Activated CD8-positive, alpha-beta memory T cell treated with anti-CD3 and anti-CD28 coated beads for 36 hours (primary cell): ENCODE data around the gene NUDT14. TPM values are rescaled to one million over a fixed set of nuclear protein-coding genes. Genes with fewer than 3 reads are reported as not detected.

ENCODE experiments used
- CTCF ChIA-PET: fragments of 350-600 bp; sonication (Branson Sonifier 250); formaldehyde crosslinking; loops from one replicate; lab custom pipeline; 2021; ENCODE audit warnings: antibody characterized with exemption; lab: Charles Lee
- POLR2A ChIA-PET: fragments of 350-600 bp; sonication (Branson Sonifier 250); formaldehyde crosslinking; loops from one replicate; lab custom pipeline; 2021; ENCODE audit warnings: antibody characterized with exemption; lab: Charles Lee
- total RNA-seq, 2 experiments: library from RNA; stranded (reverse); gene quantifications; one replicate each; pipeline ENCODE4 v1.2.3, GENCODE V29; 2021

Gene NUDT14
- total RNA-seq, 2 experiments from 2014 or later: 8.4 to 8.5 TPM

DNA sequence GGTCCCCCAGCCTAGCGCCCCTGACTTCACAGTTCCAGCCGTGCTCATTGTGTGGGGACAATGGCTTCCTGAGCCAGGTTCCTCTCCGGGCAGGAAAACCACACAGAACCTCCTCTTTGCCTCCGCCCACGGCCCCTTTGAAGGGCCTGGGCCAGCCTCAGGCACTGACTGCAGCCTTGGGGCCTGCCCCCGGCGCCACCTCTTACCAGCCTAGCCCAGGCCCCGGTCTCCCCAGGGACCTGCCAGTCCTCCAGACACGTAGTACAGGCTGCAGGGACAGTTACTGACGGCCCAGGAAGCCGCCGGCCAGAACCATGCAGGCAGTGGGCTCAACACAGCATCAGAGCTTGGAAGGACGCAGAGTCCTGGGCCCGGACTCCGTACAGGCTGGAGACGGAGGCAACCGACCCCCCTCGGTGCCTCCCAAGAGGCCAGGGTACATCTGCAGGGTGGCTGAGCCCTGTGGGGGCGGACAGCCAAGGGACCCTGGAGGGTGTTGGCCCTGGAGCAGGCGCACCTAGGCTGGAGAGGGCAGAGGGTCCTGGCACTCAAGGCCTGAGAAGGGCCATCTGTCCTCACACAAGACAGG lies 20.9 kb upstream of the NUDT14 start:
- ChIA-PET CTCF (interaction anchor here (0.6 to 1.1 kb wide), 3 partner anchors 14 to 150 kb away, joined by 3 read pairs; partner anchors contain the start of gene JAG2), POLR2A (no interaction called here)

DNA sequence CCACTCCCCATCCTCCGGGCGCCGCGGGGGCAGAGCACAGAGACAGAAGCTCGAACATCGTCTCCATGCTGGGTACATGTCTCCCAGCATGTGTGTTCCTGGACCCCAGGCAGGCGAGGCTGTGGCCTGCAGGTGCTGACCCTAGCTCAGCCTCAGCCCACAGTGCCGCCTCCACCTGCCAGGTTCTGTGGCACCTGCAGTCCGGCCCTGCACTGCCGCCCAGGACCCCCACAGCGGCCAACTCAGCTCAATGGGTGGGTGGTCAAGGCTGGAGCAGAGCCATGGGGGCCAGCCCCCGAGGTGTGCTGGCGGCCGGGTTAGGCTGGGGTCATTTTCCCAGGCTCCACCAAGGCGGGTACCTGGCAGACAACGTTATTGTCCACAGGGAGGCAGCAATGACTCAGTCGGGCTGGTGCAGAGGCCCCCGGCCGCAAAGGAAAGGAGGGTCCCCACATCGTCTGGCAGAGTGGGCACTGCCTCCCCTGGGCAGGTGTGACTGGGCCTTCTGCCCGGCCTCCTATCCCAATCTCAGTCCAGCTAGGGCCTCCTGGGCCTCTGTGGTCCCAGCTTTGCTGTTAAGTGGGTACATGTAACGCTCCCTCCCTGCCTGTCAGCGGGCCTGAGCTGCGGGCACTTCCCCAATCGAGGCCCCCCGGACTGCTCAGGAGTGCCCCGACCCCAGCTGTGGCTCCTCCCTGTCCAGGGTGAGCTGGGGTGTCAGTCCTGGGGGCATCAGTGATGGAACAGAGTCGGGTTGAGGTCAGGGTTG lies 20.2 kb upstream of the NUDT14 start:
- CTCF ChIA-PET: interaction anchor here (0.6 to 1.9 kb wide), 3 partner anchors 32 to 151 kb away, joined by 3 to 7 read pairs (median 3); partner anchors contain the start of gene JAG2

DNA sequence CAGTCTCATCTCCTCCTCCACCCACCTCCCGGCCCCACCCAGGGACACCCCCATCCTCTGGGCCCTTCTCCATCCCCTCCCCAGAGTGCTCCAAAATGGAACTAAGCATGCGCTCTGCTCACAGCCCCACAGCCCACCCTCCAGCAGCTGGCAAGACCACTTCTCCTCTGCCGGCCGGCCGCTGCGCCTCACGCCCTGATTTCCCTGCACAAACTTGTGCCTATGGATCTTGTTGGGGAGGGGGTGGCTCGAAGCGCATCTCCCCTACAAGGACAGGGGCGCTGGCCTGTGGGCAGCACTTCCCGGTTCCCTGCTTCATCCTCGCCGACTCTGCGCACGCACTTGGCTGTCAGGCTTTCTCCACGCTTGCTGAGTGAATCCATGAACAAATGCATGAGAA lies 19.5 kb upstream of the NUDT14 start:
- ChIA-PET CTCF (interaction anchor here (1.1 to 1.9 kb wide), 2 partner anchors 81 to 110 kb away, joined by 3 to 7 read pairs; no protein-coding TSS in a partner anchor), POLR2A (interaction anchor here (0.6 kb wide), 1 partner anchor 53 kb away, joined by 7 read pairs; no protein-coding TSS in a partner anchor)

More for the DNA sequence above, 20.2 kb upstream of the NUDT14 start:
- POLR2A ChIA-PET: interaction anchor here (0.6 kb wide), 1 partner anchor 53 kb away, joined by 7 read pairs; no protein-coding TSS in a partner anchor

DNA sequence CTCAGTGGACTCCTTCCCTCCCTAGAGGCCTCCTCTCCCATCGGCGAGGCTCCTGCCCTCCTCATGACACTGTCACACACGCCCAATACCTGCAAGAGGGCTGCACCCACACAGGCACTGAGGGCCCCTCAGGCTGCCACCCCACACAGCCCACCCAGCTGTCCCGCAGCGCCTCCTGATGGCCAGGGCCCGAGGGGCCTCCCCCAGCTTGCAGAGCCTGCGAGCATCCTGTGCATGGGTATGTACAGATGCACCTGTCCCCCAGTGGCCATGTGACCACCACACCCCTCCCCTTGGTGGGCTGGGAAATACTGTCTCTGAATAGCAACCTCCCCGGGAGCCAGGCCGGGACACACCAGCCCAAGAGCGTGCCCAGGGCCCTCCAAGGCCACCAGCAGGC lies 19.0 kb upstream of the NUDT14 start:
- ChIA-PET POLR2A (no interaction called here), CTCF (interaction anchor here (1.1 to 1.9 kb wide), 2 partner anchors 82 to 110 kb away, joined by 3 to 7 read pairs; no protein-coding TSS in a partner anchor)

DNA sequence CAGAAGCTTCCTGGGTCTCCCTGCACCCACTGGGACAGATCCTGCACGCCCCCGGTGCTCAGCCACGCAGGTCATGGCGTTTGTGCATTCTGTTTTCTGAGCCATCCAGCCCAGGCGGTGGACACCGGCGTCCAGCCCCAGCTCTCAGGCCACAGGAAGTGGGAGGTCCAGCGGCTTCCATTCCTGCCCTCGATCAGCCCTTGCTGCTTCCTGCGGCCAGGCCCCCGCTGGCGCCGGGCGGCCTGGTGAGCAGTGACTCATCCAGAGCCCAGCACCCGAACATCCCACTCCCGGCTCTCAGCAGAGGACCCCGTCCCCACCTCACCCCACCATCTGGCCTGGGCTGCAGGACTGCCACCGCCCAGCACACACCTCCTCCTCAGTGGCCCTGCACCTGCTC lies 18.0 kb upstream of the NUDT14 start:
- POLR2A ChIA-PET: no interaction called here
- CTCF ChIA-PET: interaction anchor here (1.9 kb wide), 1 partner anchor 109 kb away, joined by 7 read pairs; no protein-coding TSS in a partner anchor

DNA sequence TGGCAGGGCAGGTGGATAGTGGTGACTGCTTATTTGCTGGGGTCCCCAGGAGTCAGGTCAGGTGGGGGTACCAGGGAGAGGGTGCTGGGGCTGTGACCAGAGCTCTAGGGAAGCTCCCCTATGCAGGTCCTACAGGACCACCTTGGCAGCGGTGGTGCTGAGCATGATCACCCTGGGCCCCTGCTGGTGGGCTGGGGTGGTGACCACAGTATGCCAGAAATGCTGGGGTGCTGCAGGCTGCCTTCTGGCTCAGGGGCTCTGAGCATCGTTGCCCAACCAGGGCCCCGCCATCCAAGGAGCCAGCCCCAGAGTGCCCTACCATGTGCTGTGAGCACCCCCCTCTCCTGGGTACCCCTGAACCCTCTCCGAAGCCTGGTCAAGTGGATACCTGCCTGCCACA lies 17.5 kb upstream of the NUDT14 start:
- ChIA-PET POLR2A (no interaction called here), CTCF (no interaction called here)

DNA sequence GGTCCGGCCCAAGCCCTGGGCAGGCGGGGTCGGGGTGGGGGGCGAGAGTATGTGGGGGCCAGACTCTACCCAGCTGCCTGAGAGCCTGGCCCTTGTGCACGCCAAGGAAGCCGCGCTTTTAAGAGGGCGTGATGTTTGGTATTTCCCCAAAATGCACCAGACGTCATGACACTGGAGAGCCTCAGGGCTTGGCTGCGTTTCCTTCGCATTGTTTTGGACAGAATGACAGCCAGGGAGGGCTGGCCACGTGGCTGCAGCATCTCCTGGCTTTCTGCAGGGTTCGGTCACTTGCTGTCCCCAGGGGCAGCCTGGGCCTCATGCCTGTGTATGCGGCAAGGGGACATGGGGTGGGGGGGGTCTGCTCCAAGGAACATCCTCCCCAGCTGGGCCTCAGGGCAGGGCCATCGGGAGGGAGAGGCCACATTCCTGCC lies 16.1 kb upstream of the NUDT14 start:
- CTCF ChIA-PET: no interaction called here

DNA sequence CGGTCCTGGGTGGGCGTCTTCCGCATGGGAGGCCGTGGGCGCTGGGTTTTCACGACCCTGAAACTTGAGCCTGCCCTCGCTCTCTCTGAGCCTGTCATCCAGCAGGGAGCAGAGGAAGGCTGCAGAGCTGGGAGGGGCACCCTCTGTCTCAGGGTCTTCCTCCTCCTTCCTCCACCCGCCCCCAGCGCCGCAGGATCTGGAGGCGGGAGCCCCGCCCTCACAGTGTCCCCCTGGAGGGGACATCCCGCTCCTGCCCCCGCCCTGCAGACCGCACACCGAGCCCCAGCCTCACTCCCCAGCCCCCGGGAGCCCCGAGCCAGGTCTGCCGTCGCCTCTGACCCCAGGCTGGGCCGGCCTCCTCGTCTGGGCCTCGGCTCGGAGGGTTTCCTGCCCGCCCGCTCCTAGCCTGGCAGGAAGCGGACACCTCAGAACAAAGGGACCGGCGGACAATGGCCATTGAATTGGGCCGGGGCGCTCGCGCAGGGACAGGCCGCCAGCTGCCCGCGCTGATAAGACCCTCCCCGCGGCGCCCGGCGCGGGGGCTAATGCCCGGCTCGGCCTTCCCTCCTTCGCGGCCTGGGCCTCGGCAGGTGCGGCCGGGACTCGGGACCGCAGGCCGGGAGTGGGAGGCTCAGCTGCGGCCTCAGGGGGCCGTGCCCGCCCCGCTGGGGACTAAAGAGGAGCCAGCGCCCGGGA lies 15.3 kb upstream of the NUDT14 start:
- ChIA-PET POLR2A (no interaction called here), CTCF (interaction anchor here (1.3 kb wide), 1 partner anchor 13 kb away, joined by 3 read pairs; no protein-coding TSS in a partner anchor)

More for the DNA sequence above, 16.1 kb upstream of the NUDT14 start:
- POLR2A ChIA-PET: no interaction called here

DNA sequence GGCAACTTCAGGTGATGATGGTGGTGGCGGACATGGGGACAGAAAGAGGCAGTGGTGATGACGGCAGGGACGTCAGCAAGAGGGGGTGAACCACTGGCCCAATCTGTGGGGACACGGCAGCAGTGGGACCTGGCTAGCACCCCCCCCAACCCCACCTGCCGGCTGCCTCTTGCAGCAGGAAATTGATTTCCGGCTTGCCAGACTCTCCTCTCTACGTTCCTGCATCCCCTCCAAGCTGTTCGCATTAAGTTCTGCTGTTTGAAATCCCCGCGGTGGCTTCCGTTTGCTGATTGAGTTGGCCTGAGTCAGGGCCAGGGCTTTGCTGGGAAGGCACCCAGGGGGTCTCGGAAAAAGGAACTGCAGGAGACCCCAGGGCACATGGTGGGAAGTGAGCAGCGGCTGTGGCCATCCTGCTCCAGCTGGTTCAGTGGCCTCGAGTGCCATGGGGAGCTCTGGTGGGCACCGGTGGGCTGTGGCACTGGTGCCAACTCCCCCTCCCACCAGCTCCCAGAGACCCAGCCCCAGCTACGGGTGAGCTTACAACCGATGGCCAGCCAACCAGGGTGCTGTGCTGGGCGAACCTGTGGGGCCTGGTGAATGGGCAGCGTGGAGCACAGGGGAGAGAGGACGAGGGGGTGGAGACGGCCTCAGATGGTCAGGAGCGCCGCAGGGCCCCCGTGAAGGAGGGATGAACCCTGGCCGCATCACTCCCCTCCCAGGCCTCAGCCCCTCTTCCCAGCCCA lies 14.6 kb upstream of the NUDT14 start:
- POLR2A ChIA-PET: interaction anchor here (0.9 kb wide), 1 partner anchor 11 kb away, joined by 3 read pairs; no protein-coding TSS in a partner anchor
- CTCF ChIA-PET: interaction anchor here (0.6 to 1.7 kb wide), 9 partner anchors 14 to 156 kb away, joined by 3 to 7 read pairs (median 3); partner anchors contain the start of gene JAG2

DNA sequence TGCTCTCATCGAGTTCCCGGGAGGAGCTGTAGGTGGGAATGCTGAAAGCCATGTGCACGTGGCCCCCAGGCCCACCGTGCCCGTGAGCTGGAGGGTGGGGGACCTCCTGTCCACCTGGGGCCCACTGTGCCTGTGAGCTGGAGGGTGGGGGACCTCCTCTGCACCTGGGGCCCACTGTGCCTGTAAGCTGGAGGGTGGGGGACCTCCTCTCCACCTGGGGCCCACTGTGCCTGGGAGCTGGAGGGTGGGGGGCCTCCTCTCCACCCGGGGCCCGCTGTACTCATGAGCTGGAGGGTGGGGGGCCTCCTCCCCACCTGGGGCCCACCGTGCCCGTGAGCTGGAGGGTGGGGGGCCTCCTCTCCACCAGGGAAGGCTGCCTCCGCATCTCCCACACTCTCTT lies 13.9 kb upstream of the NUDT14 start:
- ChIA-PET POLR2A (interaction anchor here (0.9 kb wide), 1 partner anchor 12 kb away, joined by 3 read pairs; no protein-coding TSS in a partner anchor), CTCF (interaction anchor here (0.5 to 1.7 kb wide), 11 partner anchors 13 to 490 kb away, joined by 3 to 7 read pairs (median 3); partner anchors contain the start of gene JAG2)

DNA sequence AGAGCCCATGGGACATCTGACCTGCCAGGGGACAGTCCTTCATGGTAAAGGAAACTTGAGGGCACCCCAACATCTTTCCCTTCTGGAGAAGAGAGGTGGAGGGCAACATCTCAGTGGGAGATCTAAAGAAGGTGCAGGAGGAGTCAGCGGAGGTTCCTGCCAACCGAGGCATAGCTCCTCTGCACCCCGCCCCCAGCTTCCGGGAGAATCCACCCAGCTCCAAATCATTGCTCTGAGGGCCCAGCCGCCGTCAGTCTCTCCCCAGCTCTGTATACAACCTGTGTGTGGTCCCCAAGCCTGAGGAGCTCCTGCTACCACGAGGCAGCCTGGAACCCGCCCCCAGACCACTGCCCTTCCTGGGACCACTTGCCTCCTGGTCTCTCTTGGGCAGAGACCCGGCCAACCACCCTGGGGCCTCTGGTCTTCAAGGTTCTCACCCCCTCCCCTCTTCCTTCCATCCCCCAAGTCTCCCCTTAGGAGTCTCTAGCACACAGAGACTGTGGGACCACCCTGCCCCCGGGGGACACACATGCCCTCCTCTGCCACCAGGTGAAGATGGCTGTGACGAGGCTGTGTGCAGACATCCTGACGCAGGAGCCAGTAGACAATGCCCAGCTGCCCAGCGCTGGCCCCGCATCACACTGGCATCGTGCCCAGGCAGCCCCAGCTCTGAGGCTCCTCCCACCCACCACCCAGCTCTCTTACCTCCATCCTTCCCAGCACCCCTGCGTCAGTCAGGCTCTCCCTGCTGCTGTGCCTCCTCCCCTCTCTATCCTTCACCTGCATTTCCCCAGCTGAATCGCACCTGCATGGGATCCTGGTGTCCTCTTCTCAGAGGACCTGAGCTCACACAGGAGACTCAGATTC lies 13.0 kb upstream of the NUDT14 start:
- CTCF ChIA-PET: interaction anchor here (0.5 to 1.7 kb wide), 6 partner anchors 12 to 489 kb away, joined by 3 to 7 read pairs (median 5); partner anchors contain the start of gene JAG2
- POLR2A ChIA-PET: no interaction called here

DNA sequence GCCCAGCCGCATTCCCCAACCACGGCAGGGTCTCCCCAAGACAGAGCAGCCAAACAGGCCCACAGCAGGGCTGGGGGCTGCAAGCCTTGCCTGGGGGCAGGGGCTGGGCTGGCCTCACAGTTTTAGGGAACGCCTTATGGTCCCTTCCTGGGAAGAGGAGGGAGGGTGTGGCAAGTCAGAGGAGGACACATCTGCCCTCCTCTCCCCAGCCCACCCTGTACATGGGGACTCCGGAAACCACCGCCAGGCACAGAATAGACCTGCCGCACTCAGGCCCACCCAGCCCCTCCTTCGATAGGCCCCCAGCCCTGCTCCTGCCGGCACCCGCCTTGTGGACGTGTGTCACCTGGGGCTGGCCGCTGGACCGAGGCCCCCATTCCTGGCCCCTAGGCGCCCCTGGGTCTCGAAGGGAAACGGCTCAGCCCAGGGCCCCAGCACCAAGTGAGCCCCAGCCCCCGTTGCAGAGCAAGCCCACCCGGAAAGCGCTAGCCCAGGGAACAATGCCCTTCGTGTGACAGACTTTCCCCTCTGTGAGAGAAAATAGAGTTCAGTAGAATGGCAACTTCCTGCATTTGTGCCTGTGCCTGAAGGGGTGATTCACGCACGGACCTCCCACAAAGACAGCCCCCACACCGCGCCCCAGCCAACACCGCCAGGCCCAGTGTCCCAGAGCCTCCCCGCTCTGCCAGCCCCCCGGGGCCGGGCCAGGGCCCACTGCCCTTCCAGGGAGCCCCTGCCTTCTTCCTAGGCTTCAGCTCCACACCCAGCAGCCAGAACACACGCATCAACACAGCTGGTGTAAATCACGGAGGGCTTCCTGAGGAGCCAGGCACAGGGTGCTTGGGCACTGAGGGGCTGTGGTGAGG lies 12.0 kb upstream of the NUDT14 start:
- CTCF ChIA-PET: no interaction called here
- POLR2A ChIA-PET: no interaction called here

DNA sequence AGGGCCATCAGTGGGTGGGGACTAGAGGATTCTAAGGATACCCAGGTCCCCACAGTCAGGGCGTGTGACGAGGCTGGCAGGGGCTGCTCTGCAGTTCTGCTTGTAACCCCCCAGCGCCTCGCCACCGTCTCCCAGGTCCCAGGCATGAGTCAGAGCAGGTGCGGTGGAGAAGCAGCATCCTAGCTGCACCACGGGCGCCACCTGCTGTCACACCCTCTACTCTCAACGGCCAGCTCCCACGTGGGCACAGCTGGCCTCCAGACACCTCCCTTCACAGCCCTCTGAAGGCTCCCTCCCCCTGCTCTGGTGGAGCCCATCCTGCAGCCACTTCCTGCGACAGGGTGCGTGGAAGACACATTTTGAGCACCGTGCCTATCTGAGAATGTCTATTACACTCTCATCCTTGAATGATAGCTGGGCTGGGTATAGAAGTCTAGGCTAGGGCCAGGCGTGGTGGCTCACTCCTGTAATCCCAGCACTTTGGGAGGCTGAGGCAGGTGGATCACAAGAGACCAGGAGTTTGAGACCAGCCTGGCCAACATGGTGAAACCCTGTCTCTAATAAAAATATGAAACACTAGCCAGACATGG lies 6.9 kb upstream of the NUDT14 start:
- ChIA-PET CTCF (interaction anchor here (0.7 to 2.5 kb wide), 4 partner anchors 19 to 101 kb away, joined by 3 to 11 read pairs (median 4); no protein-coding TSS in a partner anchor), POLR2A (no interaction called here)

DNA sequence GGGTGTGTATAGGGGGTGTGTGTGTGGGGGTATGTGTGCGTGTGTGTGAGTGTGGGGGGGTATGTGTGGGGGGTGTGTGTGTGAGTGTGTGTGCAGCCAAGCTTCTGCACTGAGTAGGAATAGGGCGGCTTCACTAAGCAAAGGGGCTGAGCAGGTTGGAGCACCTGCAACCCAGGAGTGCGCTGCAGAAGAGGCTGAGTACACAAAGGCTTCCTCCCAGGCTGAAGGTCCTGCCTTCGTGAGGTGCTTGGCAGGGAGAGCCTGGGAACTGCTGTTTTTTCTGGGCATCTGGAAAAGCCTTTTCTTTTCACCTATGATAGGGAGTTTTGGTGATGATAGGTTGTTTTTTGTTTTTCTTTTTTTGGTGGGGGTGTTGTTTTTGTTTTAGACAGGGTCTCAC lies 6.0 kb upstream of the NUDT14 start:
- POLR2A ChIA-PET: no interaction called here

DNA sequence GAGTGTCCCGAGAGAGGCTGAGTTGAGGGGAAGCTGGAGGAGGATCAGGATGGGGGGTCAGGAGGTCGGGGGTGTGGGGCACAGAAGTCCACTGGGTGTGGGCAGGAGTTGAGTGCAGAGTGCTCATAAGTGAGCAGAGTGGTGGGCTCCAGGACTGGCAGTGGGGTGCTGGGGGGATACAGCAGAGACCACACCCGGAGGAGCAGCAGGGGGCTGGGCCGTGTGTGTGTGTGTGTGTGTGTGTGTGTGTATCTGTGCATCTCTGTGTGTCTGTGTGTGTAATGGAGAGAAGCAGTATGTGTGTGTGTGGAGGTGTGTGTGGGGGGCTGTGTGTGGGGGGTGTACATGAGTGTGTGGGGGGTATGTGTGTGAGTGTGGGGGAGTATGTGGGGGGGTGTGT lies 4.9 kb upstream of the NUDT14 start:
- CTCF ChIA-PET: interaction anchor here (0.6 kb wide), 1 partner anchor 15 kb away, joined by 3 read pairs; no protein-coding TSS in a partner anchor
- POLR2A ChIA-PET: no interaction called here

More for the DNA sequence above, 6.0 kb upstream of the NUDT14 start:
- CTCF ChIA-PET: interaction anchor here (1.3 to 2.5 kb wide), 2 partner anchors 18 to 97 kb away, joined by 4 to 11 read pairs; no protein-coding TSS in a partner anchor

DNA sequence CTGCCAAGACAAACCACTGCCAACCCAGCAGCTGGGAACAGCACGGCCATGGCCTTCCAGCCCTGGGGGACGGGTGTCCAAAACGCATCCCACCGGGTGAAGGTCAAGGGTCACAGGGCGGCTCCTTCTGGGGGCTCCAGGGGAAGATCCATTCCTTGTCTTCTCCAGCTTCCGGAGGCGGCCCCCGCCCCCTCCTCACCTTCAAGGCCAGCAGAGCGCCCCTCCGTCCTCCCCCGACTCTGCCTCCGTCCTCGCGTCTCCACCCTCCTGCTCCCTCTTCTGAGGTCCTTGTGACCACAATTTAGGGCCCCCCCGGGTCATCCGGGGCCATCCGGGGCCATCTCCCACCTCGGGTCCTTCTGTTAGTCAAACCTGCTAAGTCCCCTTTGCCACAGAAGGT lies 3.9 kb upstream of the NUDT14 start:
- CTCF ChIA-PET: interaction anchor here (1.0 kb wide), 1 partner anchor 15 kb away, joined by 3 read pairs; no protein-coding TSS in a partner anchor
- POLR2A ChIA-PET: no interaction called here
